GM23338 (cell line): ENCODE data around the gene HOXD9.
A peak's percentile ranks its signal among the peaks of the same experiment; 100 is the strongest.

Experiments used
- CTCF ChIP-seq, 2 experiments: fragments of 200-600 bp in 1 of 2; sonication (generic) in 1 of 2; conservative IDR thresholded peaks; 2 replicates each; pipeline versions ENCODE4 v1.5.1 to v1.6.1; 2016 to 2017; ENCODE audit warnings: antibody characterized with exemption in 2 of 2, low read depth in 2 of 2, mild to moderate bottlenecking in 2 of 2, moderate library complexity in 1 of 2
- EZH2 ChIP-seq: fragments of 200-600 bp; sonication (generic); IDR thresholded peaks from one replicate; pipeline ENCODE4 v1.8.0; 2017; ENCODE audit warnings: antibody characterized with exemption, mild to moderate bottlenecking, low read depth; ENCODE audit not compliant: unreplicated experiment
- EZH2phosphoT487 ChIP-seq: fragments of 200-600 bp; sonication (generic); IDR thresholded peaks from one replicate; pipeline ENCODE4 v1.8.1; 2018; ENCODE audit warnings: antibody characterized with exemption; ENCODE audit not compliant: unreplicated experiment
- POLR2AphosphoS5 ChIP-seq: IDR thresholded peaks from 2 replicates; pipeline ENCODE4 v1.6.1; 2016; ENCODE audit warnings: antibody characterized with exemption, low read depth
- REST ChIP-seq: IDR thresholded peaks from one replicate; pipeline ENCODE4 v1.6.1; 2018; ENCODE audit warnings: antibody characterized with exemption; ENCODE audit not compliant: unreplicated experiment

GRCh38 chr2:176151442-176152287 is 29.1 kb downstream of the HOXD9 start, which contains the start of gene HOXD4:
- TF ChIP-seq CTCF (conservative IDR thresholded peaks at IDR 0.05; ENCODE audit: low read depth in 2 of 2), result no peak
- TF ChIP-seq EZH2phosphoT487, result peak; percentile 98
- TF ChIP-seq EZH2, result peak; percentile 95
- no peak for TF ChIP-seq POLR2AphosphoS5
- no peak for TF ChIP-seq REST
